ENCODE measurements around the gene NCS1.

DNA sequence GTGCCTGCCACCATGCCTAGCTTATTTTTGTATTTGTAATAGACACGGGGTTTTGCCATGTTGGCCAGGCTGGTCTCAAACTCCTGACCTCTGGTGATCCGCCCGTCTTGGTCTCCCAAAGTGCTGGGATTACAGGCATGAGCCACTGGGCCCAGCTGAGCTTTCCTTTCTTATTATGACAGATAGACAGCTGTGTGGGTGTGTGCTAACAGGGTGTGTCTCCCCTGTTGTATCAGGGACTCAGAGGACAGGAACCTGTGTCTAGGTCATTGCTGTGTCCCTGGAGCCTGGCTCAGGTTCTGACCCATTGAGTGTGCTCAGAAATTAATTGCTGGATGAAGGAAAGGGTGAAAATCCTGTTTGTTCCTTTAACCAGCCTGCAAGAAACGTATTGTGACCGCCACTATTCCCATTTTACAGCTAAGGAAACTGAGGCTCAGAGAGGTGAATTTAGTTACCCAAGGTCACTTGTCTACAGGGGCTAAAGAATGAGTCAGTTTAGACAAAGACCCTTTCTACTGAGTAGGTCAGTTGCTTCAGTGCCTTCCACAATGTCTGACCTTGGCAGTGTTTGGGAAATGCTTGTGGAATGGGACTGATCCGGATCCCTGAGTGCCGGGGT, 16.8 kb downstream of the NCS1 start:
- TF ChIP-seq, protein P1, sequence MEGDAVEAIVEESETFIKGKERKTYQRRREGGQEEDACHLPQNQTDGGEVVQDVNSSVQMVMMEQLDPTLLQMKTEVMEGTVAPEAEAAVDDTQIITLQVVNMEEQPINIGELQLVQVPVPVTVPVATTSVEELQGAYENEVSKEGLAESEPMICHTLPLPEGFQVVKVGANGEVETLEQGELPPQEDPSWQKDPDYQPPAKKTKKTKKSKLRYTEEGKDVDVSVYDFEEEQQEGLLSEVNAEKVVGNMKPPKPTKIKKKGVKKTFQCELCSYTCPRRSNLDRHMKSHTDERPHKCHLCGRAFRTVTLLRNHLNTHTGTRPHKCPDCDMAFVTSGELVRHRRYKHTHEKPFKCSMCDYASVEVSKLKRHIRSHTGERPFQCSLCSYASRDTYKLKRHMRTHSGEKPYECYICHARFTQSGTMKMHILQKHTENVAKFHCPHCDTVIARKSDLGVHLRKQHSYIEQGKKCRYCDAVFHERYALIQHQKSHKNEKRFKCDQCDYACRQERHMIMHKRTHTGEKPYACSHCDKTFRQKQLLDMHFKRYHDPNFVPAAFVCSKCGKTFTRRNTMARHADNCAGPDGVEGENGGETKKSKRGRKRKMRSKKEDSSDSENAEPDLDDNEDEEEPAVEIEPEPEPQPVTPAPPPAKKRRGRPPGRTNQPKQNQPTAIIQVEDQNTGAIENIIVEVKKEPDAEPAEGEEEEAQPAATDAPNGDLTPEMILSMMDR (IDR thresholded peaks at IDR 0.05; ENCODE audit: low read depth, low read length) = no peak
- TF ChIP-seq EZH2phosphoT487 (IDR thresholded peaks at IDR 0.05; ENCODE audit: low read depth) = no peak
